ENCODE results near the gene TTC4.
"Not testable (repeated sequence)": the region's sequence is repeated elsewhere in the genome, so short reads cannot be mapped to it uniquely, and the experiment has no call there.

TTC4 gene

GRCh38 chr1:54748094-54748835, 32.6 kb downstream of the TTC4 start:
- no peak for DNase-seq (ENCODE audit: low read depth in 2 of 2)

- no peak for DNase-seq (ENCODE audit: low read depth in 2 of 2)
Observed at GRCh38 chr1:54750596-54750995, 34.9 kb downstream of the TTC4 start.

- DNase-seq (ENCODE audit: low read depth in 2 of 2) = no peak
Observed at GRCh38 chr1:54751426-54751825, 35.8 kb downstream of the TTC4 start.

- no peak for DNase-seq (ENCODE audit: low read depth in 2 of 2)
Observed at GRCh38 chr1:54754045-54754444, 38.4 kb downstream of the TTC4 start.

- no peak for DNase-seq (ENCODE audit: low read depth in 2 of 2)
Observed at GRCh38 chr1:54754486-54755285, 39.0 kb downstream of the TTC4 start.

GRCh38 chr1:54757833-54758232, 42.2 kb downstream of the TTC4 start:
- DNase-seq (ENCODE audit: low read depth in 2 of 2) = no peak

- DNase-seq (ENCODE audit: low read depth in 2 of 2) = no peak
Observed at GRCh38 chr1:54758678-54759348, 43.2 kb downstream of the TTC4 start.

GRCh38 chr1:54763816-54764132, 48.1 kb downstream of the TTC4 start:
- DNase-seq (ENCODE audit: low read depth in 2 of 2) = no peak

GRCh38 chr1:54764133-54764921, 48.7 kb downstream of the TTC4 start, which contains the start of gene PARS2:
PARS2 (minus strand) TSS chr1:54764523; CDS start chr1:54759161, 5,362 bp downstream.
- peak; percentile 87 to 92 for DNase-seq (ENCODE audit: low read depth in 2 of 2)

- DNase-seq (ENCODE audit: low read depth in 2 of 2) = no peak
Observed at GRCh38 chr1:54764922-54765561, 49.4 kb downstream of the TTC4 start.

- no peak for DNase-seq (ENCODE audit: low read depth in 2 of 2)
Observed at GRCh38 chr1:54766726-54767125, 51.1 kb downstream of the TTC4 start.

GRCh38 chr1:54767526-54767925, 51.9 kb downstream of the TTC4 start:
- no peak for DNase-seq (ENCODE audit: low read depth in 2 of 2)

- no peak for DNase-seq (ENCODE audit: low read depth in 2 of 2)
Observed at GRCh38 chr1:54768093-54768492, 52.4 kb downstream of the TTC4 start.

GRCh38 chr1:54772951-54773350, 57.3 kb downstream of the TTC4 start:
- DNase-seq (ENCODE audit: low read depth in 2 of 2) = no peak

GRCh38 chr1:54774820-54775498, 59.3 kb downstream of the TTC4 start:
- no peak for DNase-seq (ENCODE audit: low read depth in 2 of 2)

GRCh38 chr1:54775828-54776721, 60.4 kb downstream of the TTC4 start:
- not testable (repeated sequence) for DNase-seq (ENCODE audit: low read depth in 2 of 2)

GRCh38 chr1:54777011-54777410, 61.4 kb downstream of the TTC4 start:
- DNase-seq (ENCODE audit: low read depth in 2 of 2) = no peak

- no peak for DNase-seq (ENCODE audit: low read depth in 2 of 2)
Observed at GRCh38 chr1:54777431-54777830, 61.8 kb downstream of the TTC4 start.

GRCh38 chr1:54781023-54781723, 65.5 kb downstream of the TTC4 start:
- DNase-seq (ENCODE audit: low read depth in 2 of 2) = no peak
